WTC11 (cell line): Measurements from ENCODE around the gene FBXO21.

Experiments used
- ATF1 ChIP-seq: sonication (generic); formaldehyde crosslinking; IDR thresholded peaks from 2 replicates; pipeline ENCODE4 v1.8.1; 2023; ENCODE audit warnings: mild to moderate bottlenecking, moderate library complexity, missing genetic modification reagents
- ATF3 ChIP-seq: sonication (generic); formaldehyde crosslinking; conservative IDR thresholded peaks from 2 replicates; pipeline ENCODE4 v1.8.1; 2022; ENCODE audit warnings: mild to moderate bottlenecking, missing genetic modification reagents
- CTCF ChIP-seq: fragments of 200-600 bp; IDR thresholded peaks from 2 replicates; pipeline ENCODE4 v1.8.0; 2022; ENCODE audit warnings: antibody characterized with exemption
- ELF4 ChIP-seq: sonication (generic); formaldehyde crosslinking; IDR thresholded peaks from 2 replicates; pipeline ENCODE4 v1.8.1; 2022; ENCODE audit warnings: low read depth, mild to moderate bottlenecking, moderate library complexity, missing genetic modification reagents
- MXD4 ChIP-seq: fragments of 250-450 bp; sonication (Bioruptor Pico); IDR thresholded peaks from 2 replicates; pipeline ENCODE4 v1.8.0; 2021; ENCODE audit warnings: mild to moderate bottlenecking, moderate library complexity, borderline replicate concordance
- NR3C1 ChIP-seq: sonication (generic); formaldehyde crosslinking; conservative IDR thresholded peaks from 2 replicates; pipeline ENCODE4 v1.8.1; 2023; ENCODE audit warnings: low read depth, mild to moderate bottlenecking, missing genetic modification reagents
- SMAD4 ChIP-seq: sonication (generic); formaldehyde crosslinking; IDR thresholded peaks from 2 replicates; pipeline ENCODE4 v1.8.0; 2022; ENCODE audit warnings: mild to moderate bottlenecking, missing genetic modification reagents
- ZNF121 ChIP-seq: sonication (generic); formaldehyde crosslinking; IDR thresholded peaks from 2 replicates; pipeline ENCODE4 v1.8.0; 2023; ENCODE audit warnings: missing genetic modification reagents
- TF ChIP-seq, protein P1 (sequence below): sonication (generic); formaldehyde crosslinking; IDR thresholded peaks from 2 replicates; pipeline ENCODE4 v1.8.1; 2023; ENCODE audit warnings: mild to moderate bottlenecking, missing genetic modification reagents
- TF ChIP-seq, protein P2 (sequence below): sonication (generic); formaldehyde crosslinking; IDR thresholded peaks from 2 replicates; pipeline ENCODE4 v1.8.0; 2022; ENCODE audit warnings: mild to moderate bottlenecking, missing genetic modification reagents
- TF ChIP-seq, protein P3 (sequence below): sonication (generic); formaldehyde crosslinking; IDR thresholded peaks from 2 replicates; pipeline ENCODE4 v1.8.0; 2023; ENCODE audit warnings: missing genetic modification reagents, mild to moderate bottlenecking, borderline replicate concordance

- TF ChIP-seq CTCF (no peak), ATF3 (CRISPR knock-in tag) (no peak), ZNF121 (CRISPR knock-in tag) (no peak), ATF1 (CRISPR knock-in tag) (no peak), SMAD4 (no peak), NR3C1 (CRISPR knock-in tag) (no peak), ELF4 (no peak), MXD4 (CRISPR knock-in tag) (no peak)
- TF ChIP-seq, protein P1, sequence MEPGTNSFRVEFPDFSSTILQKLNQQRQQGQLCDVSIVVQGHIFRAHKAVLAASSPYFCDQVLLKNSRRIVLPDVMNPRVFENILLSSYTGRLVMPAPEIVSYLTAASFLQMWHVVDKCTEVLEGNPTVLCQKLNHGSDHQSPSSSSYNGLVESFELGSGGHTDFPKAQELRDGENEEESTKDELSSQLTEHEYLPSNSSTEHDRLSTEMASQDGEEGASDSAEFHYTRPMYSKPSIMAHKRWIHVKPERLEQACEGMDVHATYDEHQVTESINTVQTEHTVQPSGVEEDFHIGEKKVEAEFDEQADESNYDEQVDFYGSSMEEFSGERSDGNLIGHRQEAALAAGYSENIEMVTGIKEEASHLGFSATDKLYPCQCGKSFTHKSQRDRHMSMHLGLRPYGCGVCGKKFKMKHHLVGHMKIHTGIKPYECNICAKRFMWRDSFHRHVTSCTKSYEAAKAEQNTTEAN (CRISPR knock-in tag) = no peak
- TF ChIP-seq, protein P2, sequence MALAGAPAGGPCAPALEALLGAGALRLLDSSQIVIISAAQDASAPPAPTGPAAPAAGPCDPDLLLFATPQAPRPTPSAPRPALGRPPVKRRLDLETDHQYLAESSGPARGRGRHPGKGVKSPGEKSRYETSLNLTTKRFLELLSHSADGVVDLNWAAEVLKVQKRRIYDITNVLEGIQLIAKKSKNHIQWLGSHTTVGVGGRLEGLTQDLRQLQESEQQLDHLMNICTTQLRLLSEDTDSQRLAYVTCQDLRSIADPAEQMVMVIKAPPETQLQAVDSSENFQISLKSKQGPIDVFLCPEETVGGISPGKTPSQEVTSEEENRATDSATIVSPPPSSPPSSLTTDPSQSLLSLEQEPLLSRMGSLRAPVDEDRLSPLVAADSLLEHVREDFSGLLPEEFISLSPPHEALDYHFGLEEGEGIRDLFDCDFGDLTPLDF (CRISPR knock-in tag) = no peak
- TF ChIP-seq, protein P3, sequence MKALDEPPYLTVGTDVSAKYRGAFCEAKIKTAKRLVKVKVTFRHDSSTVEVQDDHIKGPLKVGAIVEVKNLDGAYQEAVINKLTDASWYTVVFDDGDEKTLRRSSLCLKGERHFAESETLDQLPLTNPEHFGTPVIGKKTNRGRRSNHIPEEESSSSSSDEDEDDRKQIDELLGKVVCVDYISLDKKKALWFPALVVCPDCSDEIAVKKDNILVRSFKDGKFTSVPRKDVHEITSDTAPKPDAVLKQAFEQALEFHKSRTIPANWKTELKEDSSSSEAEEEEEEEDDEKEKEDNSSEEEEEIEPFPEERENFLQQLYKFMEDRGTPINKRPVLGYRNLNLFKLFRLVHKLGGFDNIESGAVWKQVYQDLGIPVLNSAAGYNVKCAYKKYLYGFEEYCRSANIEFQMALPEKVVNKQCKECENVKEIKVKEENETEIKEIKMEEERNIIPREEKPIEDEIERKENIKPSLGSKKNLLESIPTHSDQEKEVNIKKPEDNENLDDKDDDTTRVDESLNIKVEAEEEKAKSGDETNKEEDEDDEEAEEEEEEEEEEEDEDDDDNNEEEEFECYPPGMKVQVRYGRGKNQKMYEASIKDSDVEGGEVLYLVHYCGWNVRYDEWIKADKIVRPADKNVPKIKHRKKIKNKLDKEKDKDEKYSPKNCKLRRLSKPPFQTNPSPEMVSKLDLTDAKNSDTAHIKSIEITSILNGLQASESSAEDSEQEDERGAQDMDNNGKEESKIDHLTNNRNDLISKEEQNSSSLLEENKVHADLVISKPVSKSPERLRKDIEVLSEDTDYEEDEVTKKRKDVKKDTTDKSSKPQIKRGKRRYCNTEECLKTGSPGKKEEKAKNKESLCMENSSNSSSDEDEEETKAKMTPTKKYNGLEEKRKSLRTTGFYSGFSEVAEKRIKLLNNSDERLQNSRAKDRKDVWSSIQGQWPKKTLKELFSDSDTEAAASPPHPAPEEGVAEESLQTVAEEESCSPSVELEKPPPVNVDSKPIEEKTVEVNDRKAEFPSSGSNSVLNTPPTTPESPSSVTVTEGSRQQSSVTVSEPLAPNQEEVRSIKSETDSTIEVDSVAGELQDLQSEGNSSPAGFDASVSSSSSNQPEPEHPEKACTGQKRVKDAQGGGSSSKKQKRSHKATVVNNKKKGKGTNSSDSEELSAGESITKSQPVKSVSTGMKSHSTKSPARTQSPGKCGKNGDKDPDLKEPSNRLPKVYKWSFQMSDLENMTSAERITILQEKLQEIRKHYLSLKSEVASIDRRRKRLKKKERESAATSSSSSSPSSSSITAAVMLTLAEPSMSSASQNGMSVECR (CRISPR knock-in tag) = no peak
Measured at GRCh38 chr12:117113231-117113630, 77.0 kb downstream of the FBXO21 start.
